Stimulated activated CD4-positive, alpha-beta T cell treated with anti-CD3 and anti-CD28 coated beads, Interleukin-15, amount 100 ng/mL, for 1 hour (primary cell): ENCODE data around the gene GAL3ST1.
"Not testable (repeated sequence)": the region's sequence is repeated elsewhere in the genome, so short reads cannot be mapped to it uniquely, and the experiment has no call there.

Source experiments
- DNase-seq, 2 donors: peaks; one replicate each; pipeline ENCODE4 v3.0.0-alpha.2; 2020; ENCODE audit warnings: low read depth in 1 of 2, low spot score in 1 of 2

The GAL3ST1 gene, protein sequence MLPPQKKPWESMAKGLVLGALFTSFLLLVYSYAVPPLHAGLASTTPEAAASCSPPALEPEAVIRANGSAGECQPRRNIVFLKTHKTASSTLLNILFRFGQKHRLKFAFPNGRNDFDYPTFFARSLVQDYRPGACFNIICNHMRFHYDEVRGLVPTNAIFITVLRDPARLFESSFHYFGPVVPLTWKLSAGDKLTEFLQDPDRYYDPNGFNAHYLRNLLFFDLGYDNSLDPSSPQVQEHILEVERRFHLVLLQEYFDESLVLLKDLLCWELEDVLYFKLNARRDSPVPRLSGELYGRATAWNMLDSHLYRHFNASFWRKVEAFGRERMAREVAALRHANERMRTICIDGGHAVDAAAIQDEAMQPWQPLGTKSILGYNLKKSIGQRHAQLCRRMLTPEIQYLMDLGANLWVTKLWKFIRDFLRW

GRCh38 chr22:30574095-30574981, at the start of gene GAL3ST1:
GAL3ST1 (minus strand) TSS chr22:30574665; CDS start chr22:30557392, 17,273 bp downstream.
- DNase-seq = no peak

GRCh38 chr22:30619909-30620308, 45.4 kb upstream of the GAL3ST1 start:
- not testable (repeated sequence) for DNase-seq

GRCh38 chr22:30617819-30618218, 43.4 kb upstream of the GAL3ST1 start:
- no peak for DNase-seq

- no peak for DNase-seq
Measured at GRCh38 chr22:30615543-30615954, 41.1 kb upstream of the GAL3ST1 start.

DNA sequence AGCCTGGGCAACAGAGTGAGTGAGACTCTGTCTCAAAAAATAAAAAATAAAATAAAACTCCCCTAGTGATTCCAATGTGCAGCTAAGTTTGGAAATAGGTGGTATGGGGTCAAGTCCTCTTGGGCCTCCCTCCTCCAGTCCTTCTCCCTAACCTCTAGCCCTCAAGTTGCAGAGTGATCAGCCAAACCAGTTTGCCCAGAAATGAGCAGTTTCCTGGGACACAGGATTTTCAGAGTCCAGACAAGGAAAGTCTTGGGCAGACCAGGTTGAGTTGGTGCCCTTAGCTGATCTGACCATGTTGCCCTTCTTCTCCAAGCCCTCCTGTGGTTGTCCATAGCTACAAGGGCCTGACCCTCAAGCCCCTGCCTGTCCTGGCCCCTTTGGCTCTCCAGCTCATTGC, 40.4 kb upstream of the GAL3ST1 start:
- no peak for DNase-seq

DNA sequence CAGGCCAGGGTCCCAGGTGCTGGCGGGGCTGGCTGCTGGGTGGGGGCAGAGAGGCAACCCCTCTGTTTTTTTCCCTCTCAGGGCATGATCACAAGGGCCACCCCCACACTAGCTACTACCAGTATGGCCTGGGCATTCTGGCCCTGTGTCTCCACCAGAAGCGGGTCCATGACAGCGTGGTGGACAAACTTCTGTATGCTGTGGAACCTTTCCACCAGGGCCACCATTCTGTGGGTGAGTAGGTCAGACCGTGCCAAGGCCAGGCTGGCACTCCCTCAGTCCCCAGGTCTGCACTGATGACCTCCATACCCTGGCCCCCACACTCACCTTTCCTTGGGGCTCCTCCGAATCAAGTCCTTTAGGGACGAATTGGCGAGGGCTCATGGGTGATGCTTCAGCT, 39.8 kb upstream of the GAL3ST1 start:
- no peak for DNase-seq

- DNase-seq = no peak
Measured at GRCh38 chr22:30612789-30613188, 38.3 kb upstream of the GAL3ST1 start.

GRCh38 chr22:30611197-30611596, 36.7 kb upstream of the GAL3ST1 start:
- no peak for DNase-seq

DNA sequence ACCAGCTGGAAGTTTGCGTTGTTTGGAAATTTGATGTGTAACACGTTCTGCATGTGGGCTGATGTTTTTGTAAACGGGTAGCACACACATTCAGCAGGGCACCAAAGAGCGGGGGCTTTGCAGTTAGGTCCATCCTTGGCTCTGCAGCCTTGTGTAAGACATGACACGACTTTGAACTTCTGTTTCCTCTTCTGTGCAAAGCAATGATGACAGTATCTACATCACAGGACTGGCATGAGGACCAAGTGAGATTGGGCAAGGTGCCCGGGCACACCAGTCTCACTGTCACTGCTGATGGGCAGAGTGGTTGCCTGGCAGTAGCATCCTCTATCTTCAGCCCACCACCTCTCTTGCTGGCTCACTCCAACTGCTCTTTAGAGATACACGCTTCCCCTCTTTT, 35.8 kb upstream of the GAL3ST1 start:
- DNase-seq = no peak

GRCh38 chr22:30609260-30610185, 35.1 kb upstream of the GAL3ST1 start:
- no peak for DNase-seq

- no peak for DNase-seq
Measured at GRCh38 chr22:30607939-30608338, 33.5 kb upstream of the GAL3ST1 start.

- DNase-seq = no peak
Measured at GRCh38 chr22:30607300-30607930, 33.0 kb upstream of the GAL3ST1 start.

DNA sequence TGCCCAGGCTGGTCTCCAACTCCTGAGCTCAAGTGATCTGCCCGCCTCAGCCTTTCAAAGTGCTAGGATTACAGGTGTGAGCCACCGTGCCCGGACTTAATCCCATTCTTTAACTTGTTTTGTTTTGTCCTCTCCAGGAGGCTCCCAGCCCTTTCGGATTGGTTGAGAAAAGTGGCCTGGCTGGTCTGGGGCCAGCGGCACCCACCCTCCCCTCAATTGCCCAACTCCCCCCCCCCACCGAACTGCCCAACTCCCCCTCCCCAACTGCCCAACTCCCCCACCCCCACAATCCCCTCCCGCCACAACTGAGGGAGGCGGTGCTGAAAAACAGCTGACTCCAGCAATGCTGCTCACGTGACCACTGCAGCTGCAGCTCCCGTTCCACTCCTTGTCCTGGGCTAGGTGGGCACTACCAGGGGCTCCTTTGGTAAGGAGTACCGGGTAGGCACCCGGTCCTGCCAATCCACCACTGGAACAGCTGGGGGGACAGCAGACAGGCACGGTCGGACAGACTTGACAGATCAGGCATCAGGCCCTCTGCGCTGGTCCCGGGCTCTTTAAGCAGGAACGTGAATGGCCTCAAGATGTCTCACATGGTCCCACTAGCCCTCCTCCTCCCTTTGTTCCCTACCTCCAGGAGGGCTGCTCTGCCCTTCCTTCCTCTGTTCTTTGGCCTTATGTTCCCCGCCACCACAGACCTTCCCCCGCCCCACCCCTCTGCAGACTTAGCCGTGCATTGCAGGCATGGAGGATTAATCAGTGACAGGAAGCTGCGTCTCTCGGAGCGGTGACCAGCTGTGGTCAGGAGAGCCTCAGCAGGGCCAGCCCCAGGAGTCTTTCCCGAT, 32.2 kb upstream of the GAL3ST1 start, which contains the start of gene TCN2:
Gene TCN2 (plus strand): TSS at position 720 of the 845 bp plus-strand sequence. CDS start 158 bp downstream, outside the sequence.
- DNase-seq = no peak

DNA sequence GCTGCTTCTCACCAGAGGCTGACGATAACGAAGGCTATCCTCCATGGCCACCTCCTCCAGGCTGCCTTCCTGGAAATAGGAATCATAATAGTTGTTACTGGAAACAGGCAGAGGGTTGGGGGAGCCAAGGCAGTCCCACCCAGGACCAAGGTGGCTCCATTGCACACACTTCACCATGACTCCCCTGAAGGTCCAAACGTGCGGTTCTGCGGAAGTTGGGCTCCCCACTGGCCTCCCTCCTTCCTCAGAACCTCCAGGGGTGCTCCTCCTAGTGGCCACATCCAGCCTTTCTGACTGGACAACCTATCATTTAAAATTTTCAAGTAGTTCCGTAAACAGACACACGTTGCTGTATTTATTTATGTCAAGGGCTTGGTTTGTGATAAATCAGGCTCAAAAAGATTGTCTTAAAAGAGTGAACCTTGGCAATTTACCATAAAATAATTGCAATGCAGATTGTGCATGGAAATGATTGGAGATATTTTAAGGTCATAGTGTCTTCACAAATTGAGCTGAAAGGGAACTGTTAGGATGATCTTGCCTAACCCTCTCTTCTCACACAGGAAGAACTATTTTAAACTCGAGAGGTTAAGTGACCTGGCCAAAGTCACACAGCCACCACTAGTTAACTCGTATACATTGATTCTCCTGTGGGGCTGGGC, 31.1 kb upstream of the GAL3ST1 start:
- DNase-seq = peak in 1 of 2 donors; percentile 20

GRCh38 chr22:30604723-30605122, 30.3 kb upstream of the GAL3ST1 start:
- no peak for DNase-seq

GRCh38 chr22:30603801-30604200, 29.3 kb upstream of the GAL3ST1 start:
- DNase-seq = no peak

- no peak for DNase-seq
Measured at GRCh38 chr22:30602049-30602448, 27.6 kb upstream of the GAL3ST1 start.

GRCh38 chr22:30601464-30601863, 27.0 kb upstream of the GAL3ST1 start:
- DNase-seq = no peak

DNA sequence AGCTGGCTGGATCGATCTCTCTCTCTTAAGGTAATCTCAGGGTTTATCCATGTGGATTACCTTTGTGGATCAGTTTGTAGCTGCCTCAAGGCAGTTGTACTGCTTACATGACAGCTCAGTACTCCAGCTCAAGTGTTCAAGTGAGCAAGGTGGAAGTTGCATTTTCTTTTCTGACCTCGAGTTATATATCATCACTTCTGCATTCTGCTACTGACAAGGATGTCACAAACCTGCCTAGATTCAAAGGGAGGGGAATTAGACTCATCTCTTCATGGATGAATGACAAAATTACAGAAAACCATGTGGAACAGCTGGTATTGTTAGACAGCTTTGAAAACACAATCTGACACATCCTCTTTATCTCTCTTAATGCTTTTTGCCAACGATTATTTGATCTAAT, 26.5 kb upstream of the GAL3ST1 start:
- no peak for DNase-seq
